ENCODE results near the gene CCSER2. TPM values are rescaled to one million over a fixed set of nuclear protein-coding genes. Genes with fewer than 3 reads are reported as not detected.
A peak's percentile ranks its signal among the peaks of the same experiment; 100 is the strongest.
"Not testable (repeated sequence)": the region's sequence is repeated elsewhere in the genome, so short reads cannot be mapped to it uniquely, and the experiment has no call there.

CCSER2 gene
- total RNA-seq, 1 donor from 2014 or later = 22.4 TPM

- DNase-seq (ENCODE audit: low read depth) = peak; percentile 18
- TF ChIP-seq CTCF (IDR thresholded peaks at IDR 0.05; ENCODE audit: insufficient read depth, low read length, severe bottlenecking) = no peak
- FAIRE-seq = no peak
- Histone ChIP-seq H3K27me3 (ENCODE audit: control insufficient read depth, insufficient read depth, low read length) (no peaks in the 10 kb centered on the region), H3K4me3 (ENCODE audit: low read depth, low read length) (no peak overlapping the region), H3K36me3 (ENCODE audit: control insufficient read depth, insufficient read depth, low read length) (no peaks in the 10 kb centered on the region)
Measured at GRCh38 chr10:84432891-84433290, 104.5 kb downstream of the CCSER2 start.

- DNase-seq (ENCODE audit: low read depth) (no peak), FAIRE-seq (no peak)
- H3K4me3 ChIP-seq (ENCODE audit: low read depth, low read length) = no peak overlapping the region
- no peaks in the 10 kb centered on the region for H3K36me3 ChIP-seq (ENCODE audit: control insufficient read depth, insufficient read depth, low read length)
- TF ChIP-seq CTCF (IDR thresholded peaks at IDR 0.05; ENCODE audit: insufficient read depth, low read length, severe bottlenecking) = no peak
- H3K27me3 ChIP-seq (ENCODE audit: control insufficient read depth, insufficient read depth, low read length) = no peaks in the 10 kb centered on the region
Measured at GRCh38 chr10:84440781-84441180, 112.4 kb downstream of the CCSER2 start.

- peak; percentile 88 for FAIRE-seq
- no peak for DNase-seq (ENCODE audit: low read depth)
Measured at GRCh38 chr10:84447701-84448400, 119.5 kb downstream of the CCSER2 start.

GRCh38 chr10:84449351-84449750 is 121.0 kb downstream of the CCSER2 start:
- not testable (repeated sequence) for H3K36me3 ChIP-seq (ENCODE audit: control insufficient read depth, insufficient read depth, low read length); H3K4me3 ChIP-seq (ENCODE audit: low read depth, low read length); H3K27me3 ChIP-seq (ENCODE audit: control insufficient read depth, insufficient read depth, low read length); DNase-seq (ENCODE audit: low read depth); FAIRE-seq

More at GRCh38 chr10:84447701-84448400, 119.5 kb downstream of the CCSER2 start:
- Histone ChIP-seq H3K36me3 (ENCODE audit: control insufficient read depth, insufficient read depth, low read length) (peaks cover 2% of the 10 kb centered on the region), H3K27me3 (ENCODE audit: control insufficient read depth, insufficient read depth, low read length) (no peaks in the 10 kb centered on the region), H3K4me3 (ENCODE audit: low read depth, low read length) (no peak overlapping the region)
- no peak for TF ChIP-seq CTCF (IDR thresholded peaks at IDR 0.05; ENCODE audit: insufficient read depth, low read length, severe bottlenecking)

- H3K36me3 ChIP-seq (ENCODE audit: control insufficient read depth, insufficient read depth, low read length) = peaks cover 2% of the 10 kb centered on the region
- no peaks in the 10 kb centered on the region for H3K27me3 ChIP-seq (ENCODE audit: control insufficient read depth, insufficient read depth, low read length)
- FAIRE-seq (no peak), DNase-seq (ENCODE audit: low read depth) (no peak)
- no peak for TF ChIP-seq CTCF (IDR thresholded peaks at IDR 0.05; ENCODE audit: insufficient read depth, low read length, severe bottlenecking)
- no peak overlapping the region for H3K4me3 ChIP-seq (ENCODE audit: low read depth, low read length)
Measured at GRCh38 chr10:84452003-84452402, 123.6 kb downstream of the CCSER2 start.

GRCh38 chr10:84453303-84453702 is 124.9 kb downstream of the CCSER2 start:
- no peak for FAIRE-seq
- TF ChIP-seq CTCF (IDR thresholded peaks at IDR 0.05; ENCODE audit: insufficient read depth, low read length, severe bottlenecking) = no peak
- no peaks in the 10 kb centered on the region for H3K27me3 ChIP-seq (ENCODE audit: control insufficient read depth, insufficient read depth, low read length)
- no peak for DNase-seq (ENCODE audit: low read depth)
- H3K4me3 ChIP-seq (ENCODE audit: low read depth, low read length) = no peak overlapping the region
- H3K36me3 ChIP-seq (ENCODE audit: control insufficient read depth, insufficient read depth, low read length) = no peaks in the 10 kb centered on the region
